GM19240 (cell line): ENCODE measurements around the gene EXO1.
A peak's percentile ranks its signal among the peaks of the same experiment; 100 is the strongest.
"Not testable (repeated sequence)": the region's sequence is repeated elsewhere in the genome, so short reads cannot be mapped to it uniquely, and the experiment has no call there.

ENCODE experiments used
- DNase-seq: peaks from one replicate; pipeline ENCODE4 v3.0.0; 2011; ENCODE audit warnings: low spot score; ENCODE audit not compliant: insufficient read length

EXO1 gene

GRCh38 chr1:241847796-241848685 is at the start of gene EXO1:
Gene EXO1, plus strand, starts transcription at chr1:241848204. Its CDS starts 2,222 bp downstream, at chr1:241850426.
- peak; percentile 94 for DNase-seq

DNA sequence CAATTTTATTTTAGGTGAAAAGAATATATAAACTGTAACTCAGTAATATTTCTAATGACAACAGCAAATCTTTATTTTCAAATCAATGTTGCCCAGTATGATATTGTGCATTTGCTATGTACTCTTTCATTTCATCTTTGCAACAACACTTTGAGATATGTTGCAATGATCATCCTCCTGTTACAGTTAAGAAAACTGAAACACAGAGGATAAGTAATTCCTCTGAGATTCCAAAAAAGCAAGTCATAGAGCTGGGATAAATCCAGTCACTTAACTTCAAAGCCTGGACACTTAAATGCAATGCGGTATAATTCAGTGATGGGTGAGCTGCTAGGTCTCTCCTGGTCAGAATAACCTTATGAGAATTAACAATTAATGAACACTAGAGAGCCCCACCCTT is 48.6 kb upstream of the EXO1 start:
- no peak for DNase-seq

- DNase-seq = no peak
Observed at GRCh38 chr1:241800640-241801039, 47.4 kb upstream of the EXO1 start.

- no peak for DNase-seq
Observed at GRCh38 chr1:241802863-241803262, 45.1 kb upstream of the EXO1 start.

- DNase-seq = not testable (repeated sequence)
Observed at GRCh38 chr1:241804706-241805105, 43.3 kb upstream of the EXO1 start.

- no peak for DNase-seq
Observed at GRCh38 chr1:241808265-241808664, 39.7 kb upstream of the EXO1 start.

DNA sequence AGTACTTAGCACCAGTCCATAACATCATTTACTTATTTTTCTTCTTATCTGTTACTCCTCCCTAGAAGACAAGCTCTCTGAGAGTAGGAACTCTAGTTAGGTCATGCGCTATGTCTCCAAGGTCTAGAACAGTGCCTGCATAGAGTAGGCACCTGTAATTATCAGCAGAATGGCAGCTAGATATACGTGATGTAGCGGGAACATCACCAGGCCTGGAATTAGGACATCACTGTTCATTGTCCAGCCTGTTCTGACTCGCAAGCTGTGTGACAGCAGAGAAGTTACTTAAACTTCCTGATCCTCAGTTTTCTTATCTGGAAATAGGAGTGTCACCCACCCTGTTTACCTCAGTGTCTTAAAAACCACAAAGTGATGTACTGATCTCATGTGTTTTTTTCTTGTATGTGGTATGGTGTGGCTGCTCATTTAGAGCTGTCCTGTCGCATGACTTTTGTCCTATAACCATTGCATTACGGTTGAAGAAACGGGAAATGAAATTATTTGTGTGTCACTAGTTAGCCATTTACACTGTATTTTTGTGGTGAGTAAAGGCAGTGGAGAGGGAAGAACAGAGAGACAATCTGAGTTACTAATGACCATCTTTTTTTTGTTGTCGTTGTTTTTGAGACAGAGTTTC is 37.1 kb upstream of the EXO1 start:
- no peak for DNase-seq

DNA sequence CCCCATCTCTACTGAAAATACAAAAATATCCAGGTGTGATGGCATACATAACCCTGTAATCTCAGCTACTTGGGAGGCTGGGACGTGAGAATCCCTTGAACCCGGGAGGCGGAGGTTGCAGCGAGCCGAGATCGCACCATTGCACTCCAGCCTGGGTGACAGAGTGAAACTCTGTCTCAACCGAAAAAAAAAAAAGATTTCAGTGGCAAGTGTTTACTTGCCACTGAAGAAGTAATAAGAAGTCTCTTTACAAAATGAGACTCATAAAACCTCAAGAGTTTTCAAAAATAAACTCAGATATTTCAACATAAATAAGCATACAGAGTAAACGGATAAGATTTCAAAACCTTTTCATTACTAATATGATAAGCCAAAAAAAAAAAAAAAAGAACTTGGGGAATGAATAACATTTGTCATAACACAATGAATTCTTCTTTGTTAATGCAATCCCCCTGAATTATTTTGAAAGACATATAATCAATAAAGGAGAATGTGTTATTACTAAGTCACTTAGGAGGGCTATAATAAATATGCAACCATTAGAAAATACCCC is 34.2 kb upstream of the EXO1 start:
- no peak for DNase-seq

- DNase-seq = no peak
Observed at GRCh38 chr1:241816008-241816407, 32.0 kb upstream of the EXO1 start.

GRCh38 chr1:241817331-241817792 is 30.6 kb upstream of the EXO1 start:
- DNase-seq = no peak

DNA sequence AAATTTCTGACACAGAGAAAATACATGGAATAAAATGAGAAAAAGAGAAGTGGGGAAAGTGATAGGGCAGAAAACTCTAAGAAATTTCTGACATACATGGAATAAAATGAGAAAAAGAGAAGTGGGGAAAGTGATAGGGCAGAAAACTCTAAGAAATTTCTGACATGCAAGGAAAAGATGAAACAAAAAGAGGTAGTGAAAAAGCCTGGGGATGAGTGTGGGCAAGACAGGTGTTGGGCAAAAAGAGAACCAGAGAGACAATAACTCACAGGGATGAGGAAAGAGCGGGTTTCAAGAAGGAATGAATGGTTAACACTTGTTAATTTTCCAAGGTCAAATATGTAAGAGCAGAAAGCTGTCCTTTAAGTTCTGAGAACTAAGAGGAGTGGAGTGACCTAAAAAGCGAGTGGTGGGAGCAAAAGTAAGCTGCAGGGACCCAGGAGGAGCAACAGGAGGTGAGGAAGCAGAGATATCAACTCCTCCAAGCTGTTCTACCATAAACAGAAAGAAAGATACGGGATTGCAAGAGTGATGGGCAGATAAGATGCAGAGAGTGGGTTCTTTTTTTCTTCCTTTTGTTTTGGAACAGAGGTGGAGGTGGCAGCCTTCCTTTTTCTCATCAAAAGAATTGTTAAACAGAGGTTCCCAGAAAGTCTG is 29.9 kb upstream of the EXO1 start:
- DNase-seq = no peak

DNA sequence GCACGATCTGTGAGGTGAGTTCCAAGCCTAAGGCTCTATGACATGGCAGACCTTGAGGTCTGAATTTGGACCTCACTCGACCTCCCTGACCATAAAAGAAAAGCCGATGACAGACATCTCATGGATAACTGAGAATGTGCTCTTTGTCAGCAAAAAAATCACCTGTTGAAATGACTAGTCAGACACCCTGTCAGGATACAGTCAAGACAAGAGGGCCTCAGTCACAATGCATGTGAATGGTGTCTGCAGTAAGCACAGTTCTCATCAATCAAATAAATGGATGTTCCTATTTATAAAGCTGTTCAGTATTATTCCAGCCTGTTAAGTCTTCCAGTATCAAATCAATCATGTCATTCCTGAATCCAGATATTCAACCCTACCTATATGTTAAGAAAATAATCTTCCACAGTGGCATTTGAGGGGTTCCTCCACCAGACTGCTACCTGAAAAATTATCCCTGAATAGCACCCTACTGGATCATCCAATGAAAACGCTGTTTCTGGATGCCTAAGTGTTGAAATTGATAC is 28.6 kb upstream of the EXO1 start:
- DNase-seq = no peak

- no peak for DNase-seq
Observed at GRCh38 chr1:241821363-241821762, 26.6 kb upstream of the EXO1 start.

GRCh38 chr1:241822846-241823245 is 25.2 kb upstream of the EXO1 start:
- DNase-seq = no peak

DNA sequence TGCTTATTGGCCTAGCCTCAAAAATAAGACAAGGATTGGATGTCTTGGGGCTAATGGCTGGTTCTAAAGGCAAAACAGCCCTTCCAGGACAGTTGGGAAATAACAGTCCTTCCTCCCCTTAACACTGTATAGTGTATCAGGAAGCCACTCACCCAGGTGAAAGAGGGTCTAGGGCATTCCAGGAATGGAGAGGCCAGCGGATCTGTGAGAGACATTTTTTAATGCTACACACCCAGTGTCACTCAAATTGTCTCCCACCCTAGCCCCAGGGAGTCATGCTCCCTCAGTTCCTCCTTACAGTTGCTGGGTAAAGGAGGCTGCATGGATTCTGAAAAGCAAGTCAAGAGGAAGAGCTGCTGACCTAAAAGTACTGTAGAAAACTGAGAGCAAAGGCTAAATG is 24.1 kb upstream of the EXO1 start:
- DNase-seq = no peak

DNA sequence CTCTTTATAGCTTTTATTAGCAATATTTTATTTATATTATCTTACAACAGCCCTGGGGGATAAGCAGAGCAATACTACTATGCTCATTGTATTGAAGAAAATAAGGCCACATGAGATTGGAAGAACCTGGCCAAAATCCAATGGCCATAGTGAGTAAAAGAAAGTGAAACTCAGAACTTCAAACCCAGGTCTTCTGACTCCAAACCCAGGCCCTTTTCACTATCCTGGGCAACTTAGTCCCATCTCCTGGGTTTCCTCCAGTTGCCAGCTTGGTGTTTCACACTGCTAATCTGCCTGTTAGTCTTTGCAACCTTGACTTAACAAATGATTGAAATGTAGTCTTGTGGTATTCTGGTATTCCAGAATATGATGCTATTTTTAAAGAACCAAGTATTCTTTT is 22.4 kb upstream of the EXO1 start:
- no peak for DNase-seq

DNA sequence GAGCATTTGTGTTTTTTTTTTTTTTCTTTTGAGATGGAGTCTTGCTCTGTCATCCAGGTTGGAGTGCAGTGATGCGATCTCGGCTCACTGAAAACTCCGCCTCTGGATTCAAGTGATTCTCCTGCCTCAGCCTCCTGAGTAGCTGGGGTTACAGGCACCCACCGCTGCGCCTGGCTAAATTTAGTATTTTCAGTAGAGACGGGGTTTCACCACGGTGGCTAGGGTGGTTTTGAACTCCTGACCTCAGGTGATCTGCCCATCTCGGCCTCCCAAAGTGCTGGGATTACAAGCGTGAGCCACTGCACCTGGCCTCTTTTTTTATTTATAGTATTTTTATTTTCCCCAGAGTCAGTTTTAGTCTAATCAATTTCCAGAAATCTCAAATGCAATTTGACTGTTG is 21.4 kb upstream of the EXO1 start:
- DNase-seq = not testable (repeated sequence)

DNA sequence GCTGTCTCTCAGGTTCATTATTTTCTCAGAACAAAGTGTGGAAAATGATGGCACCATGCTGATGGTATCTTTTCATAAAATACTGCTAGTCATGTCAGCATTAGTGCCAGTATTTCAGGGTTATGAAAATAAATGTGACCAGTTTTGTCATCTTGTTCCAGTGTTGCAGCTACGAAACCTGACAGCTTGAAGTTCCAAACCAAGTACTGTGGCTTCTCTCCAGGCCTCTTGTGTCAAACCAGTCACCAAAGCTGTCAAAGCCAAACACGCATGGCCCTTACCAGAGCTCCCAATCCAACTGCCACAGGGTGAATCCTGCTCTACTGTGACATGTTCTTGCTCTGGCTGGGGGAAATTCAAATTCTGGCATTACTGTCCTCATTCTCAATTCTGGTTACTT is 20.7 kb upstream of the EXO1 start:
- DNase-seq = no peak

- DNase-seq = no peak
Observed at GRCh38 chr1:241828463-241829021, 19.5 kb upstream of the EXO1 start.

DNA sequence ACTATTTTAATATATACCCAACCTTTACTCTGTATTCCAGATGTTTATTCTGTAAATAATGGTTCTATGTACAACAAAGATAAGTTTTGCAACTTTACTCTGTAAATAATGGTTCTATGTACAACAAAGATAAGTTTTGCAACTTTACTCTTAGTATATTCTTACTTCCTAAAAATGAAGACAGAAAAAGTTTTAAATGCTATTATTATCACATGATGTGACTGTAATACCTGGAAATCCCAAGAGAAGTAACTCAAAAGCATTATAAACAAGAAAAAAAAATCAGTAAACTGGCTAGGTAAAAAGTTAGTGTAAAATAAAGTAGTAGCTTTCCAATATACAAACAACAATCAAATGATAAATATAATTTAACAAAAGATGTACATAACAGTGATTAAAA is 18.5 kb upstream of the EXO1 start:
- DNase-seq = no peak

DNA sequence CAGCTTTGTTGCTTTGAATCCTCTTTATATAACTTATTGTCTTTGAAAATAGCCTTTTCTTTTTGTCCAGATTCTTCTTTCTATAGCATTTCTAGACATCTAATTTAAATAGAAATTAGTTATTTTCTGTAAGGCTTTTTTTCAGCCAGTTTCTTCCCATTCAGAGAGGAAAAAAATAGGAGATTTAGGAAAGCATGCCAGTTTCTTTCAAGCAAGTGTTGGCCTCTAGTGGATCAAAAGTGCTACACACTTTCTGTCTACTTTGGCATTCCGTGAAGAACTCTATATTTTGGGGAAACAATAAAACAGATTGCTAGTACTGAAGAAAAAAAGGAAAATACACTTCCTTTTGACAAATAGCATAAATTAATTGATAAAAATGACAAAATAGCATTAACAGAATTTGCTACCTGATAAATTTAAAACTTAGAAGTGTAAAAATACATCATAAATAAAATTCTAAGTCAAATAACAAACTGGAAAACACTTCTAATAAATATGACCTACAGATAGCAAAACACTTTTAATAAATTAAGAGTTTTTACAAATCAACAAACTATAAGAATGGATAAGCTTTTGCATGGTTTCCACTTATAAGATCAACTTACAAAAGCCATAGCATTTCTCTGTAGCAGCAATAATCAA is 13.1 kb upstream of the EXO1 start:
- DNase-seq = no peak
